Activated CD4-positive, alpha-beta T cell treated with anti-CD3 and anti-CD28 coated beads, Interleukin-2, amount 50 U/mL, for 24 hours (primary cell): ENCODE results near the gene RALY.

Experiments used
- DNase-seq, 2 donors: peaks; one replicate each; pipeline ENCODE4 v3.0.0-alpha.2; 2020; ENCODE audit warnings: low read depth in 1 of 2, low spot score in 1 of 2

The RALY gene

DNA sequence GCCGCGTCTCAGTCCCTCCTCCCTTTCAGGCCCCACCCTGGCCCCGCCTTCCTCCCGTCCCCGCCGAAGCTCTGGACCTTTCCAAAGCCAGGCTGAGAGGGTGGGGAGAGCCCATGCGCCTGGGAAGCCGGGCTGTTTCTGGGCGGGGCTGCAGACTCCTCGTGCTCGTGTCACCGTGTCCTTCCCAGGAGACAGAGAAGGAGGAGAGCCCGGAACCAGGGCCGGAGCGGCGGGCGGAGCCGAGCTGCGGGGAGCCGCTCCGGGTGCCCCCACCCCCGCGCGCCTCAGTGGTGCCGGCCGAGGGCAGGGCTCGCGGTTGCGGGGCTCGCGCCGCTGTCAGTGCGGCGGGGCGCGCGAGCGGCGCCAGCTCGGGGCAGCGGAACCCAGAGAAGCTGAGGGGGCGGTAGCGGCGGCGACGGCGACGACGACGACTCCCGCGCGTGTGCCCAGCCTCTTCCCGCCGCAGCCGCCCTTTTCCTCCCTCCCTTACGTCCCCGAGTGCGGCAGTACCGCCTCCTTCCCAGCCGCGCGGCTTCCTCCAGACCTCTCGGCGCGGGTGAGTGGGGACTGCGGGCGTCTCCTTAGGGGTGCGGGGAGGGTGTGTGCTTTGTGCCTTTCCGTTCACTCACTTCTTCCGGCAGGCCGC, at the start of gene RALY:
RALY (plus strand) TSS at position 336 of the 646 bp plus-strand sequence. CDS start 78,164 bp downstream, outside the sequence.
- DNase-seq: peak; percentile 94 to 95

DNA sequence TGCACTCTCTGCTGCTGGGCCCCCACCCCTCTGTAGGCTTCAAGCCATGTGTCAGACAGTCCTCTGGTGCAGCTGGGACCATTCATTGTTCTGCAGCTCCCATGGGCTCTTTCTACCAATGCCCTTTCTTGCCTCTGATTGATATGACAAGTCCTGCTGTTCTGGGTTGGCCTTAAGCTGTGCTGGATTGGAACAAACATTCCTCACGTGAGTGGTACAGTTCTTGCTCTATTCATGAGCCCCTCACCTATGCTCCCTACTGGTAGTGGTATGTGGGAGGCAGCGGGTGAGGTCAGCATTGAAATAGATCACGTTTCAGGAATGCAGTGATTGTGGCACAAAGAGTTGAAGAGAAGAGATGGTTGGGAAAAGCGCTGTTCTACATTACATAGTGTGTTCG, 48.8 kb upstream of the RALY start:
- DNase-seq: no peak

DNA sequence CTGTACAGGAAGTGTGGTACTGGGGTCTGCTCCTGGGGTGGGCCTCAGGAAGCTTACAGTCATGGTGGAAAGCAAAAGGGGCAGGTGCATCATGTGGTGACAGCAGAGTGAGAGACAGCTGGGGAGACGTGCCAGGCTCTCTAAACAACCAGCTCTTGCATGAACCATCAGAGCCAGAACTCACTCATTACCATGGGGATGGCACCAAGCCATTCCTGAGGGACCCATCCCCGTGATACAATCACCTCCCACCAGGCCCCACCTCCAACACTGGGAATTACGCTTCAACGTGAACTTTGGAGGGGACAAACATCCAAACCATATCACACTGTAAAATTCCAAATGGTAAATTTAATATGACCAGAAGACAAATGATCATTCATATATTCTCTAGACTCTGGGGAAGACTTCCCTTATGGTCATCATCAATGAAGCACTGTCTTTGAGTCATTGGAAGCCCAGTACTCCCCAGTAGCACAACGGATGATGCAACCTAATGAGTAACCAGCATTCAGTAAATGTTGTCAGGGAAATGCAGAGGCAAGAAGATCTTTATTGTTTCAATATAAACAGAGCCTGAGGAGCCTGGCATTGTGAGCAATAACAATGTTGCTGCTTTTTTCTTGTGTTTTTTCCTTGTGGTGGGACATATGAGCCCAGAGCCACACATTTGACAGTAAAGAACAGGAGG, 48.2 kb upstream of the RALY start:
- no peak for DNase-seq

DNA sequence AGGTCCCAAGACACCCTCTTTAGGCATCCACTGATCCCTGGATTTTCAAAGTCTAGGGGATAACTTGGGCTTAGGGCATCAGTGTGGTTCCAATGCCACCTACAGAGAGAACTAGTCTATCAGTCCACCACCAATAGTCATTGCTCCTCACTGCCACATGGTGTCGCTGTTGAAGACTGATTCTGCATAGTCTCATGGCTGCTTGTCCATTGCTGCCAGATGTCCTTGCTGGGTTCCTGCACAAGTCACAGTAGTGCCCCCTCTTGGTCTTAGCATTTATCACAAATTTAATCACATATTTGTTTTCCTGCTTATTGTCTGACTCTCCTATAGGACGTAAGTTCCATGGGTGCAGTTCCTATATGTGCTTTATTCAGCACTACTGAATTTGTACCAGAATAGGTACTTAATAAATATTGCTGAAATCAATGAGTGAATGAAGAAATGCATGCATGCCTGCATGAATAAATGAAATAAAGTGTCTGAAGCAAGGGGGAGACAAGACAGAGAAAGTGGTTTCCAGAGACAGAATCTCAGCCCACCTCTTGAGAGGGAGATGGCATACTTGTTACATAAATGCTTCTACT, 45.9 kb upstream of the RALY start:
- peak in 1 of 2 donors; percentile 30 for DNase-seq

DNA sequence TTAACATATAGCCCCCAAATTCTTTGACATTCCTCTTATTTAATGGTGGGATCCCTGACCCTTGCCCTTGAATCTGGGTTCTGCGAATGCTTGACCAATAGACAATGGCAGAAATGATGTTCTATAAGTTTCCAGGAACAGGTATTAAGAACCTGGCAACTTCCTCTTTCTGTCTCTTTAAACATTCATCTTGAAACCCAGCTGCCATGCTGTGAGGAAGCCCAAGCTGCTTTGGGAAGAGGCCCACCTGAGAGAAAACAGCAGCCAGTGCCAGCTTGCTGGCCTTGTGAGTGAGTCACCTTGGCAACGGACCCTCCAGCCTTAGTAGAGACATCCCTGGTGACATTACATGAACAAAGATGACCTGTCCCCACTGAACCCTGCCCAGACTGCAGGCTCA, 45.2 kb upstream of the RALY start:
- DNase-seq: no peak

DNA sequence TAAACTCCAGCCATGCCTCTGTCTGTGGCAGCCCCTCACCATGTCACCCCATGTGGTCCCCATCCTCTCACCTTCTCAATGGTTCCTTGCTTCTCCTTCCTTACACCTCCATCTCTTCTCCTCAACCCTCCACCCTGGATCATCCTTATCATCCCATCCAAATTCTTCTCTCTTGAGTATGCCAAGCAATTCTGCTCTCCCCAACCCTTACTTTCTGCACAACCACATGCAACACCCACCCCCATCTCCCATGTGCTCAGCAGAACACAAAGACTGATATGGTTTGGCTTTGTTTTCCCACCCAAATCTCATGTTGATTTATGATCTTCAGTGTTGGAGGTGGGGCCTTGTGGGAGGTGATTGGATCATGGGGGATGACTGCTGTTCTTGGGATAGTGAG, 42.5 kb upstream of the RALY start:
- DNase-seq: no peak

DNA sequence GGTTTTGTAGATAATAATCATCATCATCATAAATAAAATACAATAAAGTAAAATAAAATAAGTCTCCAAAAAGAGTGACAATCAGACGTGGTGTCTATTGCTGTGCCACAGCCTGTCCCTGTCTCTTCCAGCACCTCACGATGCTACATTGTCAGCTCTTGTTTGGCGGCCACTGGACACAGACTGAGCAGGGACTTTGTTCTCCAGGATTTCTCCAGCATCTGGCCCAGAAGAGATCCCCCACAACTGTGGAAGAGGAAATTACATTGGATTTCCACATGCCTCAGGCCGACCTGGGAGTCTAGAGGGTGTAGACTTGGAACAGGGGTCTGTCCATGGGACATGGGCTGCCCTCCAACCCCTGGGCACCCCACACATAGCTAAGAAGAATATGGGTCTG, 39.2 kb upstream of the RALY start:
- no peak for DNase-seq

DNA sequence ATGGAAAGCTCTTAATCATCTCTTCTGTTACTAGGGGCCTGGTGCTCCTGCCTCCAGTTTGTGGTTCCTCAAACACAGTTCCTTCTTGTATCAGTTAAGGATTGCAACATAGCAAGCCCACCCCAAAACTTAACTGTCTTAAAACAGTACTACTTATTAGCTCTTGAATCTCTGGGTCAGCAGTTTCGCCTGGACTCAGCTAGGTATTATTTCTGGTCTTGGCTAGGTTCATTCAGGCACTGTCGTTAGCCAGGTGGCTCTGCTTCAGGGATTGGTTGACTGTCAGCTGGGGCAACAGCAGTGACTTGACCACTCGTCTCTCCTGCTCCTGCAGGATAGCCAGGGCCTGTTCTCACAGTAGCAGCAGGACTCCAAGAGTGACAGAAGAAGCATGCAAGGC, 30.0 kb upstream of the RALY start:
- no peak for DNase-seq

DNA sequence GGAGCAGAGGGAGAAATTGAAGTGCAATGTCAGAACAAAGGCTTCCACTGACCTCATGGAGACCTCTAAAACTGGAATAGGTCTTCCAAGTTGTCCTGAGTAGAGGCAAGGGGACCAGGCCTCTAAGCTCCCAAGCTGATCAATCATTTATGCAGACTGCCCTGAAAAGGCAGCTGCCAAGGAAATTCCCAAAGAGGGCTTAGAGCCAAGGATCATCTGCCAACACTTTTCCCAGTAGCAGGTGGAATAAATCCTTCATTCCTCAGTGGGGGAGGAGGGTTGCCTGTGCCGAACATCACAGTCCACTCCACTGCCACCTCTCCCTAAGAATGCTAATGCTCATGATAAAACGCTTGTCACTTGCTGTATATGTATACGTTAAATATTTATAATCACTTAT, 29.3 kb upstream of the RALY start:
- DNase-seq: no peak

DNA sequence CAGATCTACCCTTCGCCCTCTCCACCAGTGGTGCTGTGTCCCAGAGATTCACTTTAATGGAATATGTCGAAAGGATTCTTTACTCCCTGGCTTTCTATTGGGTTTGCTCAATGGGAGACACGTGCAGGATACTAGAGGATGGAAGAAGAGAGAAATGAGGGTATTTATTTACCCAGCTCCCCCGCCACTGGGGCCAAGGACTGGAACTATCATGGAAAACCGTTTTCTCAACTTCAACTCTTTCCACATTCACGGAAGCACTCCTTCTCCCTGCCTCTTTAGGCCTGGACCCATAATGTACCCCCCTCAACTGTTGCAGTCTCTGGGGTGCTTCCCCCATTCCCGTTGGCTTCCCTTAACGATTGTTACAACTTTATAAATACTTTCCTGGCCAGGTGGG, 26.6 kb upstream of the RALY start:
- no peak for DNase-seq

DNA sequence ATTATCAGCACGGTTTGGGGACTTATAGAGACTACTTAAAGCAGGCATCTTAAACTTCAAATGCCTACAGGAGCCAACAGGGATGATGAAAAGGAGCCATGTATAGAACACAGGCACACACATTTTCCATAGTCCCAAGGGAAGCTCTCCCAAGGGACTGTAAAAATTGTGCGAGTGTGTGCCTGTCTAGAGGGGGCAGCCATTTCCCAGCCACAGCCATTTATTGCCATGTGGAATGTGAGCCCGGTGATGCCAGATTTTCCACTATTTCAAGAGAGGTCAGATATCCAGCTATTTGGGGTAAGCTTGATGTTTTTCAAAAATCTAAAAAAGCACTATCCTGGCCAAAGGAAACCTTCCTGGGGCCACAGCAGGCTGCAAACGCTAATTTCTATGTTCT, 24.1 kb upstream of the RALY start:
- no peak for DNase-seq

DNA sequence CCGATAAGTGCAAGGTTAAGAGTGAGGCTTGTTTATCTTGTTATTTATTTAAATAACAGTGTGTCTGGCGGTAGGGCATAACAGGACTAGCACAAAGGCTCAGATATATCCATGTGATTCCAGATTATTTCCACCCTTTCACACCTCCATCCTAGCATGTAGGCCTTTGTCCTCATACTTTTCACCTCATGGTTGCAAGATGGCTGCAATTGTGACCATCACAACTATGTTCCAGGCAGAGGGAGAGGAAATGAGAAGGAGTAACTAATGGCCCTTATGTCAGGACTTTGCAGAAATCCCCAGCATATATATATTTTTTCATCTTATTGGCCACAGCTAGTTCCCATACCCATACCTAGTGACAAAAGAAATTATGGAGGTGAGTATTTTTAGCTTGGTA, 23.5 kb upstream of the RALY start:
- no peak for DNase-seq

DNA sequence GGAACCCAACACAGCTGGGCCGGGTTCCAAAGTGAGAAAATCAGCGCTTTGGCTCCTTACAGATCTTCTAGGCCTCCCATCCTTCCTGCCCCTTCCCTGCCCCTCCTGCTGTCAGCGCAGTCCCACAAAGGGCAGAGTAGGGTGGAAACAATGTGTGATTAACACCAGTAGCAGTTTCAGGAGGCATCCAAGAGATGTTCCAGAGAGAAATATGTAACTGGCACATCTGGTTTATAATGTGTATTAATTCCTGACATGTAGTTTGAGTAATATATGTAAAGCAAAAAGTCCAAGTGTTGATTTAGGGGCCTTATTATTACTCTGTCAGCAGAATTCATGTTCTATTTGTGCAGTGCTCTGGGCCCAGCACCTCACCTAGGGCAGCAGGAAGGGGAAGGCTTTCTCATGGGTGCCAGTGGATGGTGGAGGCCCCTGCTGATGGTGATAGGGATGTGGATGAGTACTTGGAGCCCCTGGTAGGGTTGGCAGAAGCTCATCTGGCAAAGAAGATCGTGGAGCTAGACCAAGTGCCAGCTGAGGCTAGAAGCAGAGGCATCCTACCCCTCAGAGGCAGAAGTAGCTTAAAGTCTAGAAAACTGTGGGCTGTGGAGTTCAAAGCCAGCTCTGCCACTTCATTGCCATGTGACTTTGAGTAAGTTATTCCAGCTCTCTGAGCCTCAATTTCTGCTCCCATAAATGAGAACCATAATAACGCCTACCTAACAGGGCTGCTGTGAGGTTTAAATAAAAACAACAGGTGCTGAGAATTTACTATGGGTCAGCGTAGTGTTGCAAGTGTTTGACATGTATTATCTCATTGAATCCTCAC, 22.4 kb upstream of the RALY start:
- no peak for DNase-seq

DNA sequence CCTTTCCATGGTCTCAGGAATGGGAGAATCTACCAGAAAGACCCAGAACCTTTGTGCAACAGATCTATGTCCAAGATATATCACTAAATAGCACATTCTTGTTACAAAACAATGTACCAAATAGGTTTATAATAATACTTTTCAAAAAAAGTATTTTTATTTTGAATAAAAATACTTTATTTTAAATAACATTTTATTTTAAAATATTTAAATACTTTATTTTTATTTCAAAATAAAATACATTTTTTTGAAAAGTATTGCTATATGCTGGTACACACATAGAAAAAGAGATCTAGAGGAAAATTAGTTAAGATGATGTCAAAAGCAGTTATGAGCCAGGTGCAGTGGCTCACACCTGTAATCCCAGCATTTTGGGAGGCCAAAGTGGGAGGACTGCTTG, 16.8 kb upstream of the RALY start:
- no peak for DNase-seq

DNA sequence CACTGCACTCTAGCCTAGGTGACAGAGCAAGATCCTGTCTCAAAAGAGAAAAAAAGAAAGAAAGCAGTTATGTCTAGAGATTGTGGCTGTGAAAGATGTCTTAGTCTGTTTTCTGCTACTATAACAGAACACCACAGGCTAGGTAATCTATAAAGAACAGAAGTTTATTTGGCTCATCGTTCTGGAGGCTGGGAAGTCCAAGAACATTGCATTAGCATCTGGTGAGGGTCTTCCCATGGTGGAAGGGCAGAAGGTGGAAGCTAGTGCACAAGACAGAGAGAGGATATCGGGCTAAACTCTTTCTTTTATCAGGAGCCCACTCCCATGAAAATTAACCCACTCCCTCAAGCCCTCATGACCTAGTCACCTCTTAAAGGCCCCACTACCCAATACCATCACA, 16.2 kb upstream of the RALY start:
- no peak for DNase-seq

DNA sequence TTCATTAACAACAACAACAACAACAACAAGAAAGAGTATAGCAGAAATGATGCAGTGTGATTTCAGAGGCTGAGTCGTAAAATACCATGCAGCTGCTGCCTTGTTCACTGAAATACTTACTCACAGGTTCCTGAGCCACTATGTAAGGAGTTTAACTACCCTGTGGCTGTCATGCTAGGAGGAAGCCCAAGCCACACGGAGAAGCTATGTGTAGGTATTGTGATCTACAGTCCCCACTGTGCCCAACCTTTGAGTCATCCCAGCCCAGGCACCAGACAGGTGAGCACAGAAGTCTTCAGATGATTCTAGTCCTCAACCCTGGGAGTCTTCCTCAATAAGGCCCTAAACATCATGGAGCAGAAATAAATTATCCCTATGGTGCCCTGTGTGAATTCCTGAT, 14.6 kb upstream of the RALY start:
- no peak for DNase-seq

DNA sequence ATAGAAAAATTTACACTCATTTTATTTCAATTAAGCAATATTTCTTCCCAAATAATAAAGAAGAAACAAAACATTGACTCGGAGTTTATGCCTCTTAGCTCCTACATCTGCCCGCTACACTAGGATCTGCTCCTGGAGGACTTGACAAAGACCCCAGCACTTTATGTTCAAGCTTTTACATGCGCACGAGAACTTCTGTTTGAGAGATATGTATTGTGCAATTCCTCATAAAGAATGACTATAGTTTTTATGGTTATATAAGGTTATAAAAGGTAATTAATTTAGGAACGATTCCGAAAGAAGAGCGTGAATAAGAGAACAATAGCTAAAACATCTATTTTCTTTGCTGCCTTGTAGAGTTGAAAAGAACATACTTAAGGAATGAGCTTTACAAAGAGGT, 12.4 kb upstream of the RALY start:
- DNase-seq: no peak

DNA sequence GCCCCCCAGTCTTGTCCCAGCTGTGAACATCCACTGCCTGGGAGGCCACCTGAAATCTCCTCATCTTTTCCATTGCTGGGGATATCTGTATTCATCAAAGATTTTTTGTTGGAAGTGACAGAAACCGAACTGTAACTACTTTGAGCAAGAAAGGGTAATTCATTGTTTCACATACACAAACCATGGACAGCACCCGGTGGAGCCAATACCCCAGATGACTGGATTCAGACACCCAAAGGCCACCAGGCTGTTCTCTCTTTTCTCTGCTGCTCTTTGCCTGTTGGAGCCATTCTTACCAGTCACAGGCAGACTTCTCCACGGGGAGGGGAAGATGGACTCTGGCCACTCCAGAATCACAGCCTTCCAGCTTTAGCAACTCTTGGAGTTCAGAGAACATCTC, 11.7 kb upstream of the RALY start:
- DNase-seq: no peak

DNA sequence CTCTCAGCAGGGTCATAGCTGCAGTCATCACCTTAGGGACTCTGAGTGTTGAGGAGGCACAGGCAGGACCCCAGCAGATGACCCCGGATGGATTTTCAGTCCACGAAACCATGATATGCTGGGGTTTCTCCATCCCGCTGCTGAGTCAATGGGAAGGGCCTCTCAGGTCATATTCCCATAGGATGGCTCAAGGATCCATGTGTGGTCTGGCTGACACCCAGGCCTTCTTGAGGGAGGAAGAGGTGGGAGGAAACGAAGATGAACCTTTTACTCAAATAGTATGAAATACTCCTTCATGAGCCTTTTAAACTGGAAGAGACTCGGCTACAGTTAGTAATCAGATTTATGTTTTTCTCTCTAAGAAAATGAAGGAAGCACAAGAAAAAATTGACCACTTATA, 10.3 kb upstream of the RALY start:
- DNase-seq: no peak

DNA sequence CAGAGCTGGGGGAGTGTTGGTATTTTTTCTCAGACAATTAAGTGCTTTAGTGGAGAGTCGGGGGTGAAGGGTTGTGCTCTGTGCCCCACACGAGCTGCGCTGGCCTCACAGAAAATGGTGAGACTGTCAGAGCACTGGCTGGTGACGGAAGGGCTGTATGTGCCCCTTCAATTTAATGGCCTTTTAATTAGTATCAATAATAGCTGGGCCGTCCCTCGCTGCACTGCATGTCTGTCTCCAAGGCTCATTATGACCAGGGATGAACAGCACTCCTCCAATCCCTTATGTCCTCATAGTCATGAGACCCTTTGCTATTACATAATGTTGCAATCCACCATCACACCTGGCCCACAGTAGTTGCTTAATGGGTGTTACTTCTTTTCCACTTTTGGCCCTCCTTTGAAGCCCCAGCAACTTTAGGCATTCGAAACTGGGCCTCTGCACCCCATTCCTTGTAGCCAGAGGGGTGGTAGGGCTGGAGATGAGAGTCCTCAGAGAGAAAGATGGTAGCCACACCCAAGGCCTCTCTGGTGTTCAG, 9.5 kb upstream of the RALY start:
- DNase-seq: no peak

DNA sequence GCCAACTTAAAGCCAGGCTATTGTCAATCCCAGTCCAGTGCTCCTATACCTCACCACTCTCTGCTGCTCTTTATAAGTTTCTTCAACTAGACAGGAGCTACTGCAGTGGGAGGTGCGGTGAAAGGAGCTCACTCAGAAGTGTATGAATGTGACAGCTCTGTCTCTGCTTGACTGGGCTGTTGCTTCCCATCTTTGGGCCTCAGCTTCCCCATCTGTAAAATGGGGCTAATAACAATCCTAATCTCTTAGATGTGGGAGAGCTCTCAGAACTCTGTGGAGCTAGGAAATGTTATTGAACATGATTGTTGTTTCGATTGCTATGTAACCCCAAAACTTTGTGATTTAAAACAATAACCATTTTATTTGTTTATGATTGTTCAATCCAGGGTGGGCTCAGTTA, 8.4 kb upstream of the RALY start:
- no peak for DNase-seq

DNA sequence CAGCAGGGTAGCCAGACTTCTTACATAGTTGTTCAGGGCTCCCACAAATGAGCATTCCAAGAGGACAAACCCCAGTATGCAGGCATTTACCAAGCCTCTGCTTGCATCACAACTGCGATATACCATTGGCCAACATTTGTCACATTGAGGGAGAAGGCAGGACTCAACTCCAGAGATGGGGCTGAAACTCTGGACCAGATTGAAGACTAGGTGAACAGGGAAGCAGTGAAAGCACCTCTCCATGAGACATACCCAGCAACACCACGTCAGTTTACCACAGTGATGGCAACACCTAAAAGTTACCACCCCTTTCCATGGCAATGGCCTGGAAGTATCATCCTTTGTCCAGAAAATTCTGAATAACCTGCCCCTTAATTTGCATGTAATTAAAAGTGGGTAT, 7.9 kb upstream of the RALY start:
- no peak for DNase-seq
